ENCODE data around the gene CFAP210.

Gene CFAP210, protein sequence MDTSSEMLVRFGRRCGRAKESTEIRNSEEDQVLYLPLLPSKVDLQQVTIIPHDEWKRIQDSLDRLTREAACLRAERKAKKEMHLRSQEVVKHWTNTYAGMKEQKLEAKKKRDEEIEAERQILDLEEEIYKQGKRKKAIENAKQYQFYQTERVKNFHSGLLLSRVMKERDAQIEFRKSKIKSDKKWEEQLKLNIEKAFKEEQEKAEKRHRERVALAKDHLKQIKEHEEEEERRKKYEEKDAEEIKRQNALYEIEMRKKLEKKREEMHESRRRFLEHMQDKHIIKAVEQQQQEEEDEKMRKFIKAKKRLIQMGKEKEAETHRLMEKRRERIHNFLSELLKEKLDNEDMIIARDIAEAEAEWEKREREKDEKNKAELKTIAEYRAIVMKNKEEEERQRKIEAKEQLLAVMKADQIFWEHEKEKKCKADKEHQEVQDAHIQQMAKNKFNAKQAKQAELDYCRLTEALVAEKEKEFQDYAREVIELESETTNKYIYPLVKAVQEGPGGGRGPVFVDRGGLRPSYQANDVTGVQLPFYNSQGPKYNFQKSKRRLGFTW

DNA sequence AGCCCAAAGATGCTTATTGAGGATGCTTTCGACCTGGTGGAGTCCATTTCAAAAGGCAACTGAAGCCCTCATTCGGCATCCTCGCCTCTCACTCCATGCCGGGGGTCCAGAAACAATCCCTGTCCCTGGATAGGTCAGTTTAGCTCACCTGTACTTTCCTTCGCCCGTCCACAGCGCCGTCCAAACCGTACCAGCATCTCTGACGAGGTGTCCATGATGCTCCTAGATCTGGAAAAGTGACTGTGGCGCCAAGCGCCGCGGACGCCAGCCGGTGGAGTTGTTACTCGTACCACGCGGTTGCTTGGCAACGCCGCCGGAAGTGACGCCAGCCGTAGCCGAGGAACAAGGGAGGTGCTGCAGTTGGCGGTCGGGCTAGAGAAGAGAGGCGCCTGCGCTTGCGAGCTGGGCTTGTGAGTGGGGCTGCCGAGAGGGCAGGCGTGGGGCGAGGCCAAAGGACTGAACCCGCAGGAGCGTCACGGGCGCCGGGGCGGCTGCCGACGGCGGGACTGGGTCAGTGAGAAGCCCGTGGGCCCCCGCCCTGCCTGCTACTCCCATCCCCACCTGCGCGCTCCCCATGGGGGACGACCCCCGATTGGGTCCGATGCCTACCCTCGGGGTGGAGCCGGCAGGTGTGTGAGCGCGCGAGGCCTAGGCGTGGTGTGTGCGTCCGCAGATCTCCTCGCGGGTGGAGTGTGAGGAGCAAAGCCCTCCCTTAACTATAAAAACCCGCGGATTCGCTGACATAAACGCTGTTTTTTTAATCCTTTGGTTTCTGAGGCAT is at the start of gene CFAP210, which contains the start of gene PHOSPHO2:
TSS of gene CFAP210 (minus strand) at position 293 of the 781 bp plus-strand sequence. CDS start at position 215, 78 bp downstream.
TSS of gene PHOSPHO2 (plus strand) at position 357 of the 781 bp plus-strand sequence. CDS start 6,503 bp downstream, outside the sequence.
- DNase-seq (ENCODE audit: low read depth in 2 of 2) = peak; percentile 94 to 95

DNA sequence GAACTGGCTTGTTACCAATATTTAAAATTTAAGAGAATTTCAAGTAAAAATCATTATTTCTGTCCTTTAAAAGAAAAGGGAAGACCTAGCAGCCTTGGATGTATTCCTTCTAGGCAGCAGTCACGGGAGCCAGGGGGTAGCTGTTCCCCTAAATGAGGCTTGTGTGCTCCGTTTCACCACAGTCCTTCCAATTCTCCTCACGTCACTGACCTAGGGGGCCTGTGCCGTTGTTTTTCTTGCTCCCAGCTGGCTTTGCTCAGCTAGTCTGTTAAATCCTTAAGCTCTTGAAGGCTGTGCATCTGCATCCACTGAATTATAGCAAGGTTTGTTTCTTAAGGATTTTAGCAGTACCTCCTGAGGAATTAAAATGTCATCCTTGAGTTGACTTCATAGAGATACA is 49.3 kb upstream of the CFAP210 start:
- DNase-seq (ENCODE audit: low read depth in 2 of 2) = no peak

DNA sequence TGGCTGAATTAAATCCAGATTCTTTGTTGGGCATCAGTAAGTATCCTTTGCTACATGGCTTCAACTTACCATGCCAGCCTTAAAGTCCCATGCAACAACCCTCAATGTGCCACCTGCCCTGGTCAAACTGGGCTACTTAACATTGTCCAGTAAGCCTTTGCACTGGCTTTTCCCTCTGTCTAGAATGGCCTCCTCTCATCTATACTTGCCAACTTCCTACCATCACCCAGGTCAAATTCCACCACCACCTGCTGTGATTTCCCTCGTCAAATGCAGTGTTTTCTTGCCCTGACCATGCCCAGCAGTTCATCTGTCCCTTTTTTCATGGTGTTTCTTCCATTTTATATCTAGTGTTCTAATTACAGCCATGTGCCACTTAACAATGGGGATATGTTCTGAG is 45.1 kb upstream of the CFAP210 start:
- DNase-seq (ENCODE audit: low read depth in 2 of 2) = no peak

- DNase-seq (ENCODE audit: low read depth in 2 of 2) = no peak
These were observed 44.5 kb upstream of the CFAP210 start for GRCh38 chr2:169738566-169739229.

- DNase-seq (ENCODE audit: low read depth in 2 of 2) = no peak
These were observed 42.7 kb upstream of the CFAP210 start for GRCh38 chr2:169736902-169737301.

DNA sequence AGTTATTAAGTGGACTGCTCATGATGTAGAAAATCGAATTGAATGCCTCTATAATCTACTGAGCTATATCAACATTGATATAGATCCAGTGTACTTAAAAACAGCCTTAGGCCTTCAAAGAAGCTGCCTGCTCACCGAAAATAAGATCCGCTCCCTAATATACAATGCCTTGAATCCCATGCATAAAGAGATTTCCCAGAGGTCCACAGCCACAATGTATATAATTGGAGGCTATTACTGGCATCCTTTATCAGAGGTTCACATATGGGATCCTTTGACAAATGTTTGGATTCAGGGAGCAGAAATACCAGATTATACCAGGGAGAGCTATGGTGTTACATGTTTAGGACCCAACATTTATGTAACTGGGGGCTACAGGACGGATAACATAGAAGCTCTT is 41.4 kb upstream of the CFAP210 start:
- DNase-seq (ENCODE audit: low read depth in 2 of 2) = no peak

DNA sequence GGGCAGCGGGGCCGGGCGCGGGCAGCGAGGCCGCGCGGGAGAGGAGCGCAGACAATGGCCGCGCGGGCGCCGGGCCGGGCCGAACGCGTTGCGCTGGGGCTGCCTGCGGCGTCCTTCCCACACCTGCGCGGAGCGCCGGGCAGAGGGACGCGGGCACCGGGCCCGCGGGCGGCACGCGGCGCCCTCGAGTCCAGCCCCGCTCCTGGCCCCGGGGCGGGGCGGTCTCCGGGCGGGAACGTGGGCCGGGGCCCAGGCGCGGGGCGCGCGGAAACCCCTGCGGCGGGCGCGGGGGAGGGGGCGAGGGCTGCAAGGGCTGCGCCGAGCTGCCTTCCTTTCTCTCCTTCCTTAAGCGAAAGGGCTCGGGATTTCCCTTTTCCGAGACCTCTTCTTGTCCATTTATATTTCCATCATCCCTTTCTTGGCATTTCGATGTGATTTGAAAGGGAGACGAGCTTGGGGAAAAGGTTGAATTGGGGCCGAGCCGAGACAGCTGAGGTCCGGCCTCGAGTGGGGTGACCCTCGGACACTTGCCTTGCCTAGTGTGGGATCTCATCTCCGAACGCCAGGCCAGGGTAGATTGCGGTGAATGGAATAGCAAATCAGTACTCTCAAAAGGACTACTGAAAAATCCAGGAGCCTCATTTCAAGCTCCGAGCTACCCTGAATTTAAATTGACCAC is 40.1 kb upstream of the CFAP210 start:
- DNase-seq (ENCODE audit: low read depth in 2 of 2) = no peak

- no peak for DNase-seq (ENCODE audit: low read depth in 2 of 2)
These were observed 38.6 kb upstream of the CFAP210 start for GRCh38 chr2:169732583-169733358.

- no peak for DNase-seq (ENCODE audit: low read depth in 2 of 2)
These were observed 37.9 kb upstream of the CFAP210 start for GRCh38 chr2:169732075-169732474.

DNA sequence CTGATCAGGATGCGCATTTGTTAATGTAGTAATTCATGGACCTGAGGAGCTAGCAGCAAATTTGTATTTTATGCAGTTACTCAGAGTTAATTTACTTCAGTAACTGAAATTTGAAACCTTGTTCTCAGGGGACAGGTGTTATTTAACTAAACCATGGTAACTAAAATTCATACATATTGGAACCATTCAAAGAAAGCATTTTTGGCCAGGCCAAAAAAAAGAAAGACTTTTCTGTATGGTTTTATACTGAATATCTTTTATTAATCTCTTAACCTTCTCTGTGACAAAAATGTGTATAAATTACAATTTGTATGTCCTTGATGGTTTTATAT is 35.0 kb upstream of the CFAP210 start:
- no peak for DNase-seq (ENCODE audit: low read depth in 2 of 2)

DNA sequence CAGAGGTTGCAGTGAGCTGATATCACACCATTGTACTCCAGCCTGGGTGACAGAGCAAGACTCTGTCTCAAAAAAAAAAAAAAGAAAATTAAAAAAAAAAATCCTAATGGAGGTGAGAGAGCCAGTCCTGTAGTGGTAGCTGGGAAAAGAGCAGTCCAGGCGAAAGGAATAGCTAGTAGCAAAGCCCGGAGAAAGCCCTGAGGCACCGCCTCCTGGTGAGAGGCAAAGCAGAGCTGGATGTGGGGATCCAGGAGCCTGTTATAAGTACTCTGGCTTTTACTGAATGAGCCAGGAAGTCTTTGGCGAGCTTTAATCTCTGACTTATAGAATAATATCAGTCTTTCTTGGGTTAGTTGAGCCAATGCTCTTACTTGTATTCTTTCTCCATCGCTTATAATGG is 32.9 kb upstream of the CFAP210 start:
- no peak for DNase-seq (ENCODE audit: low read depth in 2 of 2)

DNA sequence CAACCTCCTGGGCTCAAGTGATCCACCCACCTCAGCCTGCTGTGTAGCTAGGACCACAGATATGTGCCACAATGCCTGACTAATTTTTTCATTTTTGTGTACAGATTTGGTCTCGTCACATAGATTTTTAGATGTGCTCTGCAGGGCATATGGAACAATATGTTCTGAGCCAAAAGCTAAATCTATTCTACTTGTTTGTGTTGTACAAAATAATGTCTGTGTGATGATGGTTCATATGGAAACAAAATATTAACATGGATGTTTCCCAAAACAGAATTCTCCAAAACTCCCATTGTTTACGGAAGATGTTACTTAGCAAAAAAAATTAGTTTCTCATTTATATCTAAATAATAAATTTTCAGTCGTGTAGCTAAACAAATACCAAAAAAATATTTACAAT is 26.8 kb upstream of the CFAP210 start:
- DNase-seq (ENCODE audit: low read depth in 2 of 2) = no peak

- no peak for DNase-seq (ENCODE audit: low read depth in 2 of 2)
These were observed 24.8 kb upstream of the CFAP210 start for GRCh38 chr2:169718930-169719504.

DNA sequence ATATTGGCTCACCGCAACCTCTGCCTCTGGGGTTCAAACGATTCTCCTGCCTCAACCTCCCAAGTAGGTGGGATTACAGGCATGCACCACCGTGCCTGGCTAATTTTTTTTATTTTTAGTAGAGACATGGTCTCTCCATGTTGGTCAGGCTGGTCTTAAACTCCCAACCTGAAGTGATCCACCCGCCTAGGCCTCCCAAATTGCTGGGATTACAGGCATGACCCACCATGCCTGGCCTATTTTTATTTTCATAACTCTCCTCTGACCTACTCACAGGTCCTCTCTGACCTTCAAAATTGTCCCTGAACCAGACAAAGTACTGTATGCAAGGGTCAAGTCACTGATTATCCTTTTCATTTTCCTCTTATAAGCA is 23.5 kb upstream of the CFAP210 start:
- no peak for DNase-seq (ENCODE audit: low read depth in 2 of 2)

GRCh38 chr2:169716938-169717690 is 22.9 kb upstream of the CFAP210 start:
- DNase-seq (ENCODE audit: low read depth in 2 of 2) = no peak

GRCh38 chr2:169716238-169716886 is 22.2 kb upstream of the CFAP210 start:
- no peak for DNase-seq (ENCODE audit: low read depth in 2 of 2)

DNA sequence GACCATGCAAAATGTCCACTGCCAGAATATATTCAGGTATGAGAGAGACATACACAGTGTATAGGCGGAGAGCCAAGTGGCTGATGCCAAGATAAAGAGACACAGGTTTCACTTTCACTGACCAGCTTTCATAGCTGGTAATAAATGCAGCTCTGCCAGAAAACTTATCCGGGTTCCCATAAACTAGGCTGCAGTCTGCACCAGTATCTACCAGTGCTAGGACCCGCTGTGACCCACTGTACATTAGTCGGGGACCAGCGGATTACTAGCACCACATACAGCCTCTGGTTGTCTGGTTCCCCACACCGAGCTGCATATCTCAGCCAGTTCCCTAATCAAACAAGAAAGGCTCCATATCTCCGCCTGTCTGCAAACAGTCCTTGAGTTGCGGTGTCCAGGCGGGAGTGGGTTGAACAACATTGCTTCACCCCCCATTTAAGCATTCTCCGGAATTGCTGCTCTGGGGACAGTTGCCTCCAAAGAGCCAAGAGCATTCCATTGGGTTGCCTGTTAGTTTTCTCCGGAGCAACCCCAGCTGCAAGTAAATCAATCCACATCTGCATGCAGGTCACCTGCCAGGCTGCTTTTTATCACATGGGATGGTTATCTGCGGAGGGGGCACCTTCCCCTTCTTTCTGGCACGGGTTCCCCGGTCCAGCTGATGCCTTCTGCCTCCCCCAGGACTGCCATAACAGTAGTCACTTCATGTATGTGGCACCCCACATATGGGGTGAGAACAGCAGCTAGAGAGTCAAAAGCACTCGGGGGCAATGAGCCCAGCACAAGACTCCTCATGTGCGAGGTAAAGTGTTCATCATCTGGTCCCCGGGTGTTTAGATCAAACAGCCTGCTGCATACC is 21.4 kb upstream of the CFAP210 start:
- DNase-seq (ENCODE audit: low read depth in 2 of 2) = no peak

GRCh38 chr2:169714699-169715098 is 20.5 kb upstream of the CFAP210 start:
- DNase-seq (ENCODE audit: low read depth in 2 of 2) = no peak

Data from stimulated activated CD4-positive, alpha-beta T cell treated with anti-CD3 and anti-CD28 coated beads, Interleukin-1b, Interleukin-23, amount 100 ng/mL, for 1 hour (primary cell).